ENCODE measurements around the gene ENTPD6.

DNA sequence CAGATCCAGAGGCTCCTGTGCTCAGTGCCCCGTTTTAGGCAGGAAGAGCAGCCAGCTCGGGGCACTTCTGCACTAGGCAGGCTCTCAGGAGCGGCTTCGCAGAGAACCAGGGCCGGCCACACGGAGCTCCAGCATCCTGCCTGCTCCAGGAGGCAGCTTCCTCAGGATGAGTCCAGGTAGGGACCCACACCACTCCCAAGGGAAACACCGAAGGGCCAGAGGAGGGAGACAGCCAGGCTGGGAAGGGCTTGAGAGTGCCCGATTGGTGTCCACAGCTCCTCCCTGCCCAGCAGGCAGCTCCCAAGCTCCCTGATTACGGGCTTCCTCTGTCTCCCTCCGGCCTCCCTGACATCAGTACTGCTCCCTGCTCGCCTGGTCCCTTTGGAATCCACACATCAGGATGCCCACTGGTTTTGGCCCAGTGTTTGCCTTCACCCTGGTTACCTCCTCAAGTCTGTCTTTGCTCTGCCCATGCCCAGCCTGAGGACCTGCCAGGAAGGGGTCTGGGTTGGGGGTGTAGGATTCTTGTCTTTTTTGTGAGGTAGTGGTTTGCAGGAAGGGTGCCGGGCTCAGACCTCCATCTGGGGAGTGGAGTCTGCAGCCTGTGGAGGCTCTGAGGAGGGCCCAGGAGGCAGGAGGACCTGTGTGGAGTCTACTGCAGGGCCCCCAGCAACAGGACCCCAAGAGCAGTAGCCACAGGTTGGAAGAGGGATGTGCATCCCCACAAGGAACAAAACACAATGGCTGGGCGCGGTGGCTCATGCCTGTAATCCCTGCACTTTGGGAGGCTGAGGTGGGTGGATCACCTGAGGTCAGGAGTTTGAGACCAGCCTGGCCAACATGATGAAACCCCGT, 41.2 kb downstream of the ENTPD6 start:
- TF ChIP-seq PKNOX1 (IDR thresholded peaks at IDR 0.05) (no peak), ELF4 (IDR thresholded peaks at IDR 0.05) (no peak), BHLHE40 (IDR thresholded peaks at IDR 0.05; ENCODE audit: borderline replicate concordance) (no peak), FOXA1 (IDR thresholded peaks at IDR 0.05) (no peak), SUZ12 (IDR thresholded peaks at IDR 0.05) (no peak), SP1 (IDR thresholded peaks at IDR 0.05) (no peak)

Data from HEK293T (cell line).